Activated CD4-positive, alpha-beta memory T cell treated with anti-CD3 and anti-CD28 coated beads for 36 hours (primary cell): Measurements from ENCODE around the gene TDRD9. TPM values are rescaled to one million over a fixed set of nuclear protein-coding genes. Genes with fewer than 3 reads are reported as not detected.
A peak's percentile ranks its signal among the peaks of the same experiment; 100 is the strongest.
"Not testable (repeated sequence)": the region's sequence is repeated elsewhere in the genome, so short reads cannot be mapped to it uniquely, and the experiment has no call there.

Experiments
- CTCF ChIA-PET: fragments of 350-600 bp; sonication (Branson Sonifier 250); formaldehyde crosslinking; loops from one replicate; lab custom pipeline; 2021; ENCODE audit warnings: antibody characterized with exemption, inconsistent platforms; lab: Charles Lee
- POLR2A ChIA-PET: fragments of 350-600 bp; sonication (Branson Sonifier 250); formaldehyde crosslinking; loops from one replicate; lab custom pipeline; 2021; ENCODE audit warnings: antibody characterized with exemption; lab: Charles Lee
- DNase-seq: peaks from one replicate; pipeline ENCODE4 v3.0.0-alpha.2; 2020
- H3K27ac Mint-ChIP-seq: one replicate; pipeline ENCODE4 v1.8.0; 2021; ENCODE audit warnings: mixed read lengths
- H3K27me3 Mint-ChIP-seq: one replicate; pipeline ENCODE4 v1.8.0; 2021; ENCODE audit warnings: mixed read lengths
- H3K36me3 Mint-ChIP-seq: one replicate; pipeline ENCODE4 v1.8.0; 2021; ENCODE audit warnings: mixed read lengths
- H3K4me1 Mint-ChIP-seq: one replicate; pipeline ENCODE4 v1.8.0; 2021; ENCODE audit warnings: low read depth, mixed read lengths
- H3K4me3 Mint-ChIP-seq: one replicate; pipeline ENCODE4 v1.8.0; 2021; ENCODE audit warnings: mild to moderate bottlenecking, mixed read lengths
- H3K9me3 Mint-ChIP-seq: one replicate; pipeline ENCODE4 v1.8.0; 2021; ENCODE audit warnings: mixed read lengths
- intact Hi-C: fragments of 100-400 bp; cut with micrococcal nuclease; formaldehyde crosslinking; loops from one replicate; pipeline ENCODE4 v1.15.1; 2023
- total RNA-seq, 2 experiments: library from RNA; stranded (reverse); gene quantifications; one replicate each; pipeline ENCODE4 v1.2.3, GENCODE V29; 2021

The TDRD9 gene
- total RNA-seq, 2 experiments from 2014 or later, result 0.19 to 0.85 TPM

GRCh38 chr14:103969961-103970360 is 41.7 kb downstream of the TDRD9 start:
- intact Hi-C loops, result no loop called here
- no peak overlapping the region for H3K27ac Mint-ChIP-seq

GRCh38 chr14:103973354-103973753 is 45.1 kb downstream of the TDRD9 start:
- H3K9me3 Mint-ChIP-seq, result no peaks in the 10 kb centered on the region
- H3K27ac Mint-ChIP-seq, result no peak overlapping the region
- no peaks in the 10 kb centered on the region for H3K27me3 Mint-ChIP-seq
- ChIA-PET POLR2A (no interaction called here), CTCF (no interaction called here)
- H3K4me3 Mint-ChIP-seq, result no peak overlapping the region
- H3K36me3 Mint-ChIP-seq, result no peaks in the 10 kb centered on the region
- H3K4me1 Mint-ChIP-seq, result no peaks in the 10 kb centered on the region
- intact Hi-C loops, result no loop called here
- DNase-seq, result no peak

More at GRCh38 chr14:103969961-103970360, 41.7 kb downstream of the TDRD9 start:
- ChIA-PET POLR2A (no interaction called here), CTCF (interaction anchor here (0.5 kb wide), 1 partner anchor 238 kb away, joined by 3 read pairs; no protein-coding TSS in a partner anchor)
- no peaks in the 10 kb centered on the region for H3K9me3 Mint-ChIP-seq
- H3K27me3 Mint-ChIP-seq, result peaks cover 3% of the 10 kb centered on the region
- H3K36me3 Mint-ChIP-seq, result no peaks in the 10 kb centered on the region
- no peak for DNase-seq
- H3K4me3 Mint-ChIP-seq, result no peak overlapping the region
- no peaks in the 10 kb centered on the region for H3K4me1 Mint-ChIP-seq

DNA sequence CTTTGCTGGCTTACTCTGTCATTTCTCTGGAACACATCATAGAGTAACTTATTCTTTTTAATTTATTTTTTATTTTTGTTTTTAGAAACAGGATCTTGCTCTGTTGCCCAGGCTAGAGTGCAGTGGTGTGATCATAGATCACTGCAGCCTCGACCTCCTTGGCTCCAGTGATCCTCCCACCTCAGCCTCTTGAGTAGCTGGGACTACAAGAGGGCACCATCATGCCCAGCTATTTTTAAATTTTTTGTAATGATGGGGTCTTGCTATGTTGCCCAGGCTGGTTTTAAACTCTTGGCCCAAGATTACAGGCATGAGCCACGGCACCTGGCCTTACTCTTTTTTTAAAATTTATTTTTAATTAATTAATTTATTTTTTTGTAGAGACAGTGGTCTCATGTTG is 46.3 kb downstream of the TDRD9 start:
- Mint-ChIP-seq H3K27ac (no peak overlapping the region), H3K9me3 (no peaks in the 10 kb centered on the region), H3K4me1 (no peaks in the 10 kb centered on the region), H3K36me3 (no peaks in the 10 kb centered on the region), H3K4me3 (no peak overlapping the region), H3K27me3 (peaks cover 2% of the 10 kb centered on the region)
- CTCF ChIA-PET, result no interaction called here
- POLR2A ChIA-PET, result no interaction called here
- DNase-seq, result no peak
- intact Hi-C loops, result no loop called here

GRCh38 chr14:103980623-103981238 is 52.5 kb downstream of the TDRD9 start:
- H3K27ac Mint-ChIP-seq, H3K9me3 Mint-ChIP-seq, H3K4me1 Mint-ChIP-seq, H3K4me3 Mint-ChIP-seq, POLR2A ChIA-PET, H3K36me3 Mint-ChIP-seq, H3K27me3 Mint-ChIP-seq: not testable (repeated sequence)
- DNase-seq, result peak; percentile 16
- CTCF ChIA-PET, result interaction anchor here (1.2 to 2.0 kb wide), 6 partner anchors 18 to 175 kb away, joined by 3 to 20 read pairs (median 6); no protein-coding TSS in a partner anchor
- intact Hi-C loops, result loop anchor here (5.0 kb wide), 1 partner anchor 173 kb away; no protein-coding TSS in a partner anchor

- Mint-ChIP-seq H3K4me3 (no peak overlapping the region), H3K4me1 (no peaks in the 10 kb centered on the region), H3K27ac (no peak overlapping the region), H3K36me3 (peaks cover 4% of the 10 kb centered on the region), H3K27me3 (peaks cover 15% of the 10 kb centered on the region), H3K9me3 (peaks cover 9% of the 10 kb centered on the region)
- intact Hi-C loops, result loop anchor here (5.0 kb wide), 1 partner anchor 177 kb away; no protein-coding TSS in a partner anchor
- ChIA-PET CTCF (no interaction called here), POLR2A (no interaction called here)
- no peak for DNase-seq
Observed at GRCh38 chr14:103984196-103984595, 55.9 kb downstream of the TDRD9 start.

DNA sequence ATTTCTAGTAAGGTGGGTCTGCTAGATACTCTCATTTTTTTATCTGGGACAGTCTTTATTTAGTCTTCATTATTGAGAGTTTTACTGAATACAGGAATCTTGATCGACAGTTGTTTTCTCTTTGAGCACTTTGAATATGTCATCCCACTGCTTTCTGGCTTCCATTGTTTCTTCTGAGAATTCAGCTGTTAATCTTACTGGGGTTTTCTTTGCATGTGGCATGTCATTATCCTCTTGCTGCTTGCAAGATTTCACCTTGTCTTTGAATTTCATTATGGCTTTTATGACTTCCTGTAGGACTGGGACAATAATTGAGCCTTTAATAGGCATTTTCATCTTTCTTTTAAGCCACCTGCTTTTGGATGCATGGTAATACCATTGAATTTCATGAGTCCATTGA is 60.8 kb downstream of the TDRD9 start:
- CTCF ChIA-PET, result interaction anchor here (0.6 kb wide), 1 partner anchor 181 kb away, joined by 3 read pairs; no protein-coding TSS in a partner anchor
- DNase-seq, result no peak

DNA sequence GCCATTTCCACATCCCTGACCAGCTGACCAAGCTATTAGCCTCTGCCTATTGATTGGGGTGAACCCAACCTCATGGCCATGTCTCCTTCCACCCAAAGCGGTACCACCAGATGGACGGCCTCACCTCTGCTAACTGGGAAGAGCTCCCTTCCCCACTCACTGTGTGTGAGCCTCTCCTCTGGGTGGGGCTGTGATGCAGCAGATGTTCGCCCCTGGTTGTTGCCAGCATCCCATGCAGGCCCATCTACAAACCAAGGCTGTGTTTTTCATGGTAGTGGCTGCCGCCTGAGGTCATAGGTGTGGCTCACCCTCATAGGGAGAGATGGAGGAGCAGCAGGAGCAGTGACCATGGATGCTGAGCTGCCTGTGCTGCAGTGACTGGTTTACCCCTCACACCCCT is 61.7 kb downstream of the TDRD9 start:
- Mint-ChIP-seq H3K27me3 (peaks cover 23% of the 10 kb centered on the region), H3K9me3 (peaks cover 19% of the 10 kb centered on the region), H3K27ac (no peak overlapping the region), H3K4me1 (no peaks in the 10 kb centered on the region), H3K4me3 (no peak overlapping the region), H3K36me3 (peaks cover 6% of the 10 kb centered on the region)
- POLR2A ChIA-PET, result no interaction called here
- CTCF ChIA-PET, result no interaction called here
- intact Hi-C loops, result no loop called here
- DNase-seq, result no peak

More for the DNA sequence above, 60.8 kb downstream of the TDRD9 start:
- intact Hi-C loops, result no loop called here
- peaks cover 6% of the 10 kb centered on the region for H3K36me3 Mint-ChIP-seq
- H3K4me3 Mint-ChIP-seq, result no peak overlapping the region
- no peak overlapping the region for H3K27ac Mint-ChIP-seq
- peaks cover 24% of the 10 kb centered on the region for H3K27me3 Mint-ChIP-seq
- H3K4me1 Mint-ChIP-seq, result no peaks in the 10 kb centered on the region
- peaks cover 19% of the 10 kb centered on the region for H3K9me3 Mint-ChIP-seq
- POLR2A ChIA-PET, result no interaction called here

DNA sequence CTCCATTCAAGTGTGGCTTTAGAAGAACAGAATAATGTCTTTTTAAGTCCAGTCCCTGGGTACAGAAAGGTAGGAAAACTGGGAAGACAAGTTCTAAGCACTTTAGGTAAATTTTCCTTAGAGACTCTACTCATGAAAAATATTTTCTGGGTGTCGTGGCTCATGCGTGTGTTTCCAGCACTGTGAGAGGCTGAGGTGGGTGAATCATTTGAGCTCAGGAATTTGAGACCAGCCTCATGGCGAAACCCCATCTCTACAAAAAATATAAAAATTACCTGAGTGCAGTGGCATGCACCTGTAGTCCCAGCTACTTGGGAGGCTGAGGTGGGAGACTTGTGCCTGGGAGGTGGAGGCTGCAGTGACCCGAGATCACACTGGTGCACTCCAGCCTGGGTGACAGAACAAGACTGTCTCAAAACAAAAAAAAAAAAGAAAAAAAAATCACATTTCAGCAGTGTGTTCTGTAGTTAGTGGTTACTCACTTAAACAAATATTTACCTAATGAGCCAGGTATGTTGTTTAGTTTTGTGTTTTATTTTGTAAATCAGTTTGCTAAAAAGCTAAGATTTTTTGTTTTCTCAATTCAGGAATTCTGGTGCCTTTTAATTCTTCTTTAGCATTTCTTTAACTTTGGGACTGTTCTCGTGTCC is 66.4 kb downstream of the TDRD9 start:
- intact Hi-C loops, result no loop called here
- POLR2A ChIA-PET, result no interaction called here
- no peak overlapping the region for H3K27ac Mint-ChIP-seq
- peaks cover 11% of the 10 kb centered on the region for H3K27me3 Mint-ChIP-seq
- H3K9me3 Mint-ChIP-seq, result peaks cover 5% of the 10 kb centered on the region
- H3K36me3 Mint-ChIP-seq, result no peaks in the 10 kb centered on the region
- no peak for DNase-seq
- no peaks in the 10 kb centered on the region for H3K4me1 Mint-ChIP-seq
- CTCF ChIA-PET, result no interaction called here
- no peak overlapping the region for H3K4me3 Mint-ChIP-seq

- Mint-ChIP-seq H3K27ac (no peak overlapping the region), H3K27me3 (peaks cover 8% of the 10 kb centered on the region), H3K4me1 (no peaks in the 10 kb centered on the region), H3K9me3 (no peaks in the 10 kb centered on the region), H3K36me3 (no peaks in the 10 kb centered on the region), H3K4me3 (no peak overlapping the region)
- intact Hi-C loops, result no loop called here
- POLR2A ChIA-PET, result no interaction called here
- CTCF ChIA-PET, result interaction anchor here (0.6 kb wide), 1 partner anchor 226 kb away, joined by 4 read pairs; no protein-coding TSS in a partner anchor
- no peak for DNase-seq
Observed at GRCh38 chr14:103995876-103996275, 67.6 kb downstream of the TDRD9 start.

GRCh38 chr14:103997391-103997790 is 69.1 kb downstream of the TDRD9 start:
- Mint-ChIP-seq H3K4me3 (no peak overlapping the region), H3K27ac (no peak overlapping the region), H3K4me1 (no peaks in the 10 kb centered on the region), H3K9me3 (no peaks in the 10 kb centered on the region), H3K27me3 (peaks cover 8% of the 10 kb centered on the region), H3K36me3 (no peaks in the 10 kb centered on the region)
- intact Hi-C loops, result no loop called here
- DNase-seq, result no peak
- POLR2A ChIA-PET, result no interaction called here
- CTCF ChIA-PET, result no interaction called here

DNA sequence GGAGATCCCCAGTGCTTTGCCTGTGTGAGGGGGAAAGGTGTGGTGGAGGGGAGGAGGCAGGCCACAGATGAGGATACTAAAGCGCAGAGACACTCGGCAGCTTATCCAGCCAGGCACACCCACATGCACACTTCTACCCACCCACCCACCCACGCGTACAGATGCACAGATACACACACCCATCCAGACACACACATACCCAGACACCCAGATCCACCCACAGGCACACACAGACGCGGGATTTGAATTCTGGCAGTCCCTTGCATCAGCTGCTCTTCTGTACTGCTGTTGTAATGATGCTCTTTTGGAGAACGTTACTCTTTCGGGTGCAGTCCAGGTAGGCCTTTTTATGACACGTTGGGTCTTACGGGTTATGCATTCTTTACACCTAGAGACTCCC is 69.8 kb downstream of the TDRD9 start:
- intact Hi-C loops, result no loop called here
- Mint-ChIP-seq H3K36me3 (no peaks in the 10 kb centered on the region), H3K27ac (no peak overlapping the region), H3K4me1 (no peaks in the 10 kb centered on the region), H3K27me3 (peaks cover 8% of the 10 kb centered on the region), H3K4me3 (no peak overlapping the region), H3K9me3 (no peaks in the 10 kb centered on the region)
- POLR2A ChIA-PET, result no interaction called here
- CTCF ChIA-PET, result no interaction called here
- DNase-seq, result no peak

GRCh38 chr14:103999795-104000440 is 71.7 kb downstream of the TDRD9 start:
- H3K9me3 Mint-ChIP-seq, result no peaks in the 10 kb centered on the region
- no peak overlapping the region for H3K27ac Mint-ChIP-seq
- no peak overlapping the region for H3K4me3 Mint-ChIP-seq
- H3K27me3 Mint-ChIP-seq, result peaks cover 3% of the 10 kb centered on the region
- no peaks in the 10 kb centered on the region for H3K4me1 Mint-ChIP-seq
- intact Hi-C loops, result no loop called here
- ChIA-PET CTCF (interaction anchor here (1.3 kb wide), 1 partner anchor 90 kb away, joined by 4 read pairs; no protein-coding TSS in a partner anchor), POLR2A (no interaction called here)
- H3K36me3 Mint-ChIP-seq, result no peaks in the 10 kb centered on the region
- DNase-seq, result no peak
